ENCODE data around the gene PTPRC. TPM values are rescaled to one million over a fixed set of nuclear protein-coding genes. Genes with fewer than 3 reads are reported as not detected.

Gene PTPRC
- total and polyA plus RNA-seq, 4 experiments from 2014 or later = 915 to 1,019 (median 980) TPM

GRCh38 chr1:198771563-198772153, 132.8 kb downstream of the PTPRC start:
- Mint-ChIP-seq H3K27ac (no peak overlapping the region), H3K27me3 (peaks cover 0 to 6% of the 10 kb centered on the region in 2 donors), H3K9me3 (no peaks in the 10 kb centered on the region), H3K4me3 (no peak overlapping the region), H3K36me3 (no peaks in the 10 kb centered on the region), H3K4me1 (peaks cover 0 to 1% (median 0%) of the 10 kb centered on the region in 4 donors)
- POLR2A ChIA-PET (ENCODE audit: partially characterized antibody) = no interaction called here
- Histone ChIP-seq H3K4me1 (ENCODE audit: insufficient read depth, low read length) (no peaks in the 10 kb centered on the region), H3K27ac (ENCODE audit: low read depth, low read length) (no peak overlapping the region), H3K27me3 (ENCODE audit: insufficient read depth, low read length) (no peaks in the 10 kb centered on the region), H3K4me3 (ENCODE audit: low read length in 2 of 2) (no peak overlapping the region), H3K9me3 (ENCODE audit: control insufficient read depth in 1 of 2, low read length in 2 of 2) (no peaks in the 10 kb centered on the region), H3K36me3 (ENCODE audit: insufficient read depth, low read length) (no peaks in the 10 kb centered on the region)
- CTCF ChIA-PET (ENCODE audit: partially characterized antibody) = interaction anchor here (2.0 kb wide), 1 partner anchor 341 kb away, joined by 8 read pairs; no protein-coding TSS in a partner anchor
- intact Hi-C loops (cut with micrococcal nuclease) = loop anchor here (1.0 to 5.0 kb wide), 2 partner anchors 342 to 471 kb away; no protein-coding TSS in a partner anchor
- no peak for DNase-seq

GRCh38 chr1:198772626-198773025, 133.8 kb downstream of the PTPRC start:
- Mint-ChIP-seq H3K4me3 (no peak overlapping the region), H3K4me1 (peaks cover 0 to 1% (median 0%) of the 10 kb centered on the region in 4 donors), H3K27ac (no peak overlapping the region), H3K36me3 (no peaks in the 10 kb centered on the region), H3K27me3 (peaks cover 0 to 6% of the 10 kb centered on the region in 2 donors), H3K9me3 (no peaks in the 10 kb centered on the region)
- no peaks in the 10 kb centered on the region for H3K27me3 ChIP-seq (ENCODE audit: insufficient read depth, low read length)
- H3K27ac ChIP-seq (ENCODE audit: low read depth, low read length) = no peak overlapping the region
- no peaks in the 10 kb centered on the region for H3K36me3 ChIP-seq (ENCODE audit: insufficient read depth, low read length)
- intact Hi-C loops (cut with micrococcal nuclease) = loop anchor here (5.0 kb wide), 1 partner anchor 470 kb away; no protein-coding TSS in a partner anchor
- ChIA-PET CTCF (ENCODE audit: partially characterized antibody) (interaction anchor here (2.0 kb wide), 1 partner anchor 340 kb away, joined by 8 read pairs; no protein-coding TSS in a partner anchor), POLR2A (ENCODE audit: partially characterized antibody) (no interaction called here)
- no peak for DNase-seq
- no peak overlapping the region for H3K4me3 ChIP-seq (ENCODE audit: low read length in 2 of 2)
- H3K4me1 ChIP-seq (ENCODE audit: insufficient read depth, low read length) = no peaks in the 10 kb centered on the region
- no peaks in the 10 kb centered on the region for H3K9me3 ChIP-seq (ENCODE audit: control insufficient read depth in 1 of 2, low read length in 2 of 2)

- Mint-ChIP-seq H3K36me3 (no peaks in the 10 kb centered on the region), H3K9me3 (no peaks in the 10 kb centered on the region), H3K27me3 (peaks cover 0 to 6% of the 10 kb centered on the region in 2 donors), H3K27ac (no peak overlapping the region), H3K4me3 (no peak overlapping the region), H3K4me1 (peaks cover 0 to 1% (median 0%) of the 10 kb centered on the region in 4 donors)
- Histone ChIP-seq H3K27me3 (ENCODE audit: insufficient read depth, low read length) (no peaks in the 10 kb centered on the region), H3K9me3 (ENCODE audit: control insufficient read depth in 1 of 2, low read length in 2 of 2) (no peaks in the 10 kb centered on the region), H3K4me1 (ENCODE audit: insufficient read depth, low read length) (no peaks in the 10 kb centered on the region), H3K4me3 (ENCODE audit: low read length in 2 of 2) (no peak overlapping the region), H3K36me3 (ENCODE audit: insufficient read depth, low read length) (no peaks in the 10 kb centered on the region), H3K27ac (ENCODE audit: low read depth, low read length) (no peak overlapping the region)
- no peak for DNase-seq
- intact Hi-C loops (cut with micrococcal nuclease) = loop anchor here (5.0 kb wide), 1 partner anchor 469 kb away; no protein-coding TSS in a partner anchor
- ChIA-PET CTCF (ENCODE audit: partially characterized antibody) (interaction anchor here (2.0 kb wide), 1 partner anchor 340 kb away, joined by 8 read pairs; no protein-coding TSS in a partner anchor), POLR2A (ENCODE audit: partially characterized antibody) (no interaction called here)
Measured at GRCh38 chr1:198773030-198773429, 134.2 kb downstream of the PTPRC start.

- Histone ChIP-seq H3K27me3 (ENCODE audit: insufficient read depth, low read length) (no peaks in the 10 kb centered on the region), H3K36me3 (ENCODE audit: insufficient read depth, low read length) (no peaks in the 10 kb centered on the region), H3K4me3 (ENCODE audit: low read length in 2 of 2) (no peak overlapping the region), H3K9me3 (ENCODE audit: control insufficient read depth in 1 of 2, low read length in 2 of 2) (no peaks in the 10 kb centered on the region), H3K4me1 (ENCODE audit: insufficient read depth, low read length) (no peaks in the 10 kb centered on the region), H3K27ac (ENCODE audit: low read depth, low read length) (no peak overlapping the region)
- ChIA-PET POLR2A (ENCODE audit: partially characterized antibody) (no interaction called here), CTCF (ENCODE audit: partially characterized antibody) (interaction anchor here (2.0 to 2.8 kb wide), 2 partner anchors 339 kb away, joined by 8 to 9 read pairs; no protein-coding TSS in a partner anchor)
- Mint-ChIP-seq H3K27ac (no peak overlapping the region), H3K4me1 (peaks cover 0 to 1% (median 0%) of the 10 kb centered on the region in 4 donors), H3K36me3 (no peaks in the 10 kb centered on the region), H3K27me3 (peaks cover 0 to 6% of the 10 kb centered on the region in 2 donors), H3K4me3 (no peak overlapping the region), H3K9me3 (no peaks in the 10 kb centered on the region)
- DNase-seq = no peak
- intact Hi-C loops (cut with micrococcal nuclease) = loop anchor here (5.0 kb wide), 1 partner anchor 469 kb away; no protein-coding TSS in a partner anchor
Measured at GRCh38 chr1:198773523-198773922, 134.7 kb downstream of the PTPRC start.

- Mint-ChIP-seq H3K27me3 (peaks cover 0 to 4% of the 10 kb centered on the region in 2 donors), H3K27ac (no peak overlapping the region), H3K4me1 (peaks cover 0 to 1% (median 0%) of the 10 kb centered on the region in 4 donors), H3K4me3 (no peak overlapping the region), H3K36me3 (no peaks in the 10 kb centered on the region), H3K9me3 (no peaks in the 10 kb centered on the region)
- DNase-seq = no peak
- no peaks in the 10 kb centered on the region for H3K36me3 ChIP-seq (ENCODE audit: insufficient read depth, low read length)
- intact Hi-C loops (cut with micrococcal nuclease) = loop anchor here (5.0 kb wide), 1 partner anchor 468 kb away; no protein-coding TSS in a partner anchor
- no peak overlapping the region for H3K4me3 ChIP-seq (ENCODE audit: low read length in 2 of 2)
- no peaks in the 10 kb centered on the region for H3K9me3 ChIP-seq (ENCODE audit: control insufficient read depth in 1 of 2, low read length in 2 of 2)
- ChIA-PET POLR2A (ENCODE audit: partially characterized antibody) (no interaction called here), CTCF (ENCODE audit: partially characterized antibody) (interaction anchor here (2.8 kb wide), 1 partner anchor 339 kb away, joined by 9 read pairs; no protein-coding TSS in a partner anchor)
- H3K27ac ChIP-seq (ENCODE audit: low read depth, low read length) = no peak overlapping the region
- no peaks in the 10 kb centered on the region for H3K4me1 ChIP-seq (ENCODE audit: insufficient read depth, low read length)
- no peaks in the 10 kb centered on the region for H3K27me3 ChIP-seq (ENCODE audit: insufficient read depth, low read length)
Measured at GRCh38 chr1:198774421-198774820, 135.6 kb downstream of the PTPRC start.

- CTCF ChIA-PET (ENCODE audit: partially characterized antibody) = interaction anchor here (2.8 kb wide), 1 partner anchor 337 kb away, joined by 9 read pairs; no protein-coding TSS in a partner anchor
- Histone ChIP-seq H3K9me3 (ENCODE audit: control insufficient read depth in 1 of 2, low read length in 2 of 2) (no peaks in the 10 kb centered on the region), H3K27me3 (ENCODE audit: insufficient read depth, low read length) (no peaks in the 10 kb centered on the region), H3K4me1 (ENCODE audit: insufficient read depth, low read length) (no peaks in the 10 kb centered on the region), H3K27ac (ENCODE audit: low read depth, low read length) (no peak overlapping the region), H3K4me3 (ENCODE audit: low read length in 2 of 2) (no peak overlapping the region), H3K36me3 (ENCODE audit: insufficient read depth, low read length) (no peaks in the 10 kb centered on the region)
- Mint-ChIP-seq H3K36me3 (no peaks in the 10 kb centered on the region), H3K9me3 (no peaks in the 10 kb centered on the region), H3K27me3 (peaks cover 0 to 2% of the 10 kb centered on the region in 2 donors), H3K4me3 (no peak overlapping the region), H3K4me1 (peaks cover 0 to 1% (median 0%) of the 10 kb centered on the region in 4 donors), H3K27ac (no peak overlapping the region)
- intact Hi-C loops (cut with micrococcal nuclease) = no loop called here
- POLR2A ChIA-PET (ENCODE audit: partially characterized antibody) = no interaction called here
- DNase-seq = no peak
Measured at GRCh38 chr1:198775606-198776005, 136.8 kb downstream of the PTPRC start.

GRCh38 chr1:198776602-198777029, 137.8 kb downstream of the PTPRC start:
- ChIA-PET CTCF (ENCODE audit: partially characterized antibody) (no interaction called here), POLR2A (ENCODE audit: partially characterized antibody) (interaction anchor here (0.7 kb wide), 1 partner anchor 381 kb away, joined by 3 read pairs; no protein-coding TSS in a partner anchor)
- no peak overlapping the region for H3K4me3 ChIP-seq (ENCODE audit: low read length in 2 of 2)
- no peaks in the 10 kb centered on the region for H3K27me3 ChIP-seq (ENCODE audit: insufficient read depth, low read length)
- DNase-seq = no peak
- H3K4me1 ChIP-seq (ENCODE audit: insufficient read depth, low read length) = no peaks in the 10 kb centered on the region
- Mint-ChIP-seq H3K27ac (no peak overlapping the region), H3K4me1 (peaks cover 0 to 1% (median 0%) of the 10 kb centered on the region in 4 donors), H3K4me3 (no peak overlapping the region), H3K36me3 (no peaks in the 10 kb centered on the region), H3K9me3 (no peaks in the 10 kb centered on the region), H3K27me3 (peaks cover 0 to 2% of the 10 kb centered on the region in 2 donors)
- H3K27ac ChIP-seq (ENCODE audit: low read depth, low read length) = no peak overlapping the region
- no peaks in the 10 kb centered on the region for H3K9me3 ChIP-seq (ENCODE audit: control insufficient read depth in 1 of 2, low read length in 2 of 2)
- H3K36me3 ChIP-seq (ENCODE audit: insufficient read depth, low read length) = no peaks in the 10 kb centered on the region
- intact Hi-C loops (cut with micrococcal nuclease) = no loop called here

Data from CD4-positive, alpha-beta memory T cell (primary cell).